ENCODE measurements around the gene KRT34.
A peak's percentile ranks its signal among the peaks of the same experiment; 100 is the strongest.
"Not testable (repeated sequence)": the region's sequence is repeated elsewhere in the genome, so short reads cannot be mapped to it uniquely, and the experiment has no call there.

KRT34 gene

DNA sequence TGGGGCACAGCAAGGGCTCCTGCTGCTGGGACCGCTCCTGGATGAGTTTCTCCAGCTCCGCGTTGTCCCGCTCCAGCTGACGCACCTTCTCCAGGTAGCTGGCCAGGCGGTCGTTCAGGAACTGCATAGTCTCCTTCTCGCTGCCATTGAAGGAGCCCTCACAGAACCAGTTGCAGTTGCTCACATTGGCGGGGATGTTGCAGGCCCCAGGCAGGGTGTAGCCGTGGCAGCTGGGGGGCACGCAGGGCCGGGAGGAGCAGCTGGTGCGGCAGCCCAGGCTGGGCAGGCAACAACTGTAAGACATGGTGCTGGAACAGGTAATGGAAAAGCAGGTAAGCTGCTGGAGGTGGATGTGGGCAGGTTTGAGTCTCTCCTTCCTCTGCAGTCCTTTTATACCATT lies at the start of gene KRT34:
Gene KRT34 (minus strand): TSS at position 364 of the 400 bp plus-strand sequence. CDS start 60 bp downstream, at position 304.
- DNase-seq = not testable (repeated sequence)

DNA sequence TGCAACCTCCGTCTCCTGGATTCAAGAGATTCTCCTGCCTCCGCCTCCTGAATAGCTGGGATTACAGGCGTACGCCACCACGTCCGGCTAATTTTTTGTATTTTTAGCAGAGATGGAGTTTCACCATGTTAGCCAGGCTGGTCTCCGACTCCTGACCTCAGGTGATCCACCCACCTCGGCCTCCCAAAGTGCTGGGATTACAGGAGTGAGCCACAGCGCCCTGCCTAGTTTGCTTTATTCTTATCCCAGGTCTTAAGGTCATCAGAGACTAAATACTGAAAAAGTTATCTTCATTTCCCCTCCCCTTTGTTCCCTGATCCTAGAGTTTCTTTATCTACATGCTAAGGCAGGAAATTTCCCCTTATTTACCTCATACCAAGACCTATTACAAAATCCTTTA lies 48.3 kb upstream of the KRT34 start:
- not testable (repeated sequence) for DNase-seq

GRCh38 chr17:41429667-41430066 lies 47.6 kb upstream of the KRT34 start:
- no peak for DNase-seq

DNA sequence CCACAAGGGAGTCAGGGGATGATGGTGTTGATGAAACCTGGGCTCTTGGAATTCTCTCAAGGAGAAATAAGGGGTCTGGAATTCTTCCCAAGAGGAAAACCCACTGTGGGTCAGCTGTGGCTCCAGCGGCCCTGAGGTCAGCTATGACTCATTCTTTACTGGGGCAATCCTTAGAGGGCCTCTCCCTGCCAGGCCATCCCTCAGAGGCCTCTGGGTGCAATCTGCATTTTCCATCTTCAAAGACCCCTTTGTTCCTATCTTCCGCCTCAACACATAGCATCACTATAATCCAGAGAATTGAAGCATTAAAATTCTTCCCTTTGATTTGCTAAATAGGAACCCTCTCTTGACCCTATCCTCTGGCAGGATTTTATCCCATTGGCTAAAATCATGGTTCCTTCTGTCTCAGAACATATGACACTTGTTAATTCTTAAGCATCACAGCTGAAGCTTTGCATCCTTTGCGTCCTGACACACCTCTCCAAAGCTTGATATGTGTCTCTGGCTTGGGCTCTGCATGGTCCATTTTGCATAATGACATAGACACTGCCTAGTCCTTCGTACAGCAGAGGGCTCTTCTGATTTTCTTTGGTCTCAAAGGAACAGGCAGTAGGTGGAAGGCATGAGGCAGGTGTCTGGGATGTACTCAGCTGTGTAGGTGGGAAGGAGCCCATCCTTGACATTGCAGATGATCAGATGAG lies 46.6 kb upstream of the KRT34 start:
- DNase-seq = no peak

- DNase-seq = no peak
Observed at GRCh38 chr17:41424111-41424635, 42.1 kb upstream of the KRT34 start, which contains the start of gene KRT37. Gene KRT37, minus strand, starts transcription at chr17:41424585. Its CDS starts 62 bp downstream, at chr17:41424523.

GRCh38 chr17:41422586-41422985 lies 40.5 kb upstream of the KRT34 start:
- DNase-seq = not testable (repeated sequence)

- DNase-seq = no peak
Observed at GRCh38 chr17:41421617-41422016, 39.5 kb upstream of the KRT34 start.

GRCh38 chr17:41421116-41421515 lies 39.0 kb upstream of the KRT34 start:
- no peak for DNase-seq

GRCh38 chr17:41420134-41420533 lies 38.0 kb upstream of the KRT34 start:
- no peak for DNase-seq

GRCh38 chr17:41419716-41420115 lies 37.6 kb upstream of the KRT34 start:
- no peak for DNase-seq

- DNase-seq = no peak
Observed at GRCh38 chr17:41418116-41418860, 36.2 kb upstream of the KRT34 start.

DNA sequence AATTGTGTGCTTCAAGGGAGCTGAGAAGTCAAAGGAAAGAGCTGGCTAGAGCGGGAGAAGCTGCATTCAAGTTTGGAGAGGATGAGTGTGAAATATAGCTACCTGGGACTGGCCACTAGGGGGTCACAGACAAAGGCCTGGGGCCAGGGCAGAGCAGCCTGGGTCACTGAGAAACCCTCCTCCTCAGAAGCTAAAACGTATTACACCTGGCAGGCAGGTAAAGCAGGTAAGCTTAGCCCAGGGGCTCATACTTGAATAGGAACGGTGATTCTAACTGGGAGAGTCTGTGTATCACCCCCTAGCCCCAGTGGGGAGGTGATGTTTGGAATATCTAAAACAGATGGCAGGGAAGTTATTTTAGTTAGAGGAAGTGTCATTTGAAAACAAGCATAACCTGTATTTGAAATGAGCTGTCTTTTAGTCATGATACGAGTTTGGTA lies 35.5 kb upstream of the KRT34 start:
- no peak for DNase-seq

- DNase-seq = no peak
Observed at GRCh38 chr17:41417127-41417526, 35.0 kb upstream of the KRT34 start.

GRCh38 chr17:41416479-41416878 lies 34.4 kb upstream of the KRT34 start:
- no peak for DNase-seq

- no peak for DNase-seq
Observed at GRCh38 chr17:41415833-41416335, 33.8 kb upstream of the KRT34 start.

- DNase-seq = no peak
Observed at GRCh38 chr17:41415411-41415810, 33.3 kb upstream of the KRT34 start.

GRCh38 chr17:41413982-41414381 lies 31.9 kb upstream of the KRT34 start:
- no peak for DNase-seq

DNA sequence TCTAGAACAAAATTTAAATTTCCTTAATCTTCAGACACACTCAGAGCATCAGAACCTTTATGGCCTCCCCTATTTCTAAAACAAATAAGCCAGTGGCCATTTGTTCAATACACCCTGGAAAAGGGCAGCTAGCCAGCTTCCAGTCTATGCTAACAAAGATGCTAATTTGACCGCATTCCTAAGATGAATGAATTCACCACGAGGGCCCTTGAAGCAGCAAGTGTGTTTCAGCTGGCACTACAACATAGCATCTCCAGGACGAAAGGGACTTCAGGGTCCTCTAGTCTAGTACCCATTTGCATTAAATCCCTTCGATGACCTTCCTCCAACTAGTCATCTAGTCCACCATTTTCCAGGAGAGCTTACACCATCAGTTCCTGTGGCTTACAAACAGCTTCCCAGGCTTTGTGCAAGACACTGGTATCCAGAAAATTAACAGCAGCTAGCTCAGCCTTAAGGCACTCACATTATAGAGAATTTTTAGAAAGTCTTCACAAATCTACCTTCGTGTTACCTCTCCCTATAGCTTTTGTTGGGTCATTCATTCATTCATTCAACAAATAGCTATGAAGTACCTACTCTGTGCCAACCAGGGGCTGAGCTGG lies 31.3 kb upstream of the KRT34 start:
- DNase-seq = no peak

GRCh38 chr17:41411072-41411840 lies 29.1 kb upstream of the KRT34 start:
- DNase-seq = no peak

DNA sequence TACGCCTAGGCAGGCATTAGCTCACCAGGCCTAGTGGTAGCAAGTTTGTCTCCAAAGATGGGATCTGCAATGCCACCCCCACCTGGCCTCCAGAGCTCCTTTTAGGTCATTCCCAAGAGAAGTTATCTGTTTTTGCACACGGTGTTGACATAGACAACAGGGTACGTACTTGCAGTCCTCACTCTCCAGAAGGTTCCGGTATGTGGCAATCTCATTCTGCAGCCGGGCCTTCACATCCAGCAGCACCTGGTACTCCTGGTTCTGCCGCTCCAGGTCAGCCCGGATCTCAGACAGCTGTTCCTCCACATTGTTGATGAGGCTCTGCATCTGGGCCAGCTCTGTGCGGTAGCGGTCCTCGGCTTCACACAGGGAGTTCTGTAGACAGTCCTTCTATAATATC lies 25.1 kb upstream of the KRT34 start:
- no peak for DNase-seq

DNA sequence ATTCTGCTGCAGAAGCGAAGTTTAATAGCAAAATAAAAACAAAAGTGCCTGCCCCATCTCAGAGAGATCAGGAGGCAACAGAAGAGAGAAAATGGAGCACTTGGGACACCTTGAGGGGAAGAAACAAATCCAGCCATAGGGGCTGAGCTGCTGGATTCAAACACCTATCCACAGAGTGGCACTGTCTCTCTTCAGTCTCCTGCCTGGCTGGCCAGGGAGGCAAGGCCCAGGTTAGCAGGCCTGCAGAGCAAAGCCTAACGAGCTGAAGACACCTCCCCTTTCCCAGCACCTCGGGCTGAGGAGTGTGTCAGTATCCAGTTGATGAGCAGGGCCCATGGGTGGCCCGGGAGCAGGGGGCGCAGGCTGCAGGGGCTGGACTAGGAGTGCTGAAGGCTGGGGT lies 24.1 kb upstream of the KRT34 start:
- no peak for DNase-seq

DNA sequence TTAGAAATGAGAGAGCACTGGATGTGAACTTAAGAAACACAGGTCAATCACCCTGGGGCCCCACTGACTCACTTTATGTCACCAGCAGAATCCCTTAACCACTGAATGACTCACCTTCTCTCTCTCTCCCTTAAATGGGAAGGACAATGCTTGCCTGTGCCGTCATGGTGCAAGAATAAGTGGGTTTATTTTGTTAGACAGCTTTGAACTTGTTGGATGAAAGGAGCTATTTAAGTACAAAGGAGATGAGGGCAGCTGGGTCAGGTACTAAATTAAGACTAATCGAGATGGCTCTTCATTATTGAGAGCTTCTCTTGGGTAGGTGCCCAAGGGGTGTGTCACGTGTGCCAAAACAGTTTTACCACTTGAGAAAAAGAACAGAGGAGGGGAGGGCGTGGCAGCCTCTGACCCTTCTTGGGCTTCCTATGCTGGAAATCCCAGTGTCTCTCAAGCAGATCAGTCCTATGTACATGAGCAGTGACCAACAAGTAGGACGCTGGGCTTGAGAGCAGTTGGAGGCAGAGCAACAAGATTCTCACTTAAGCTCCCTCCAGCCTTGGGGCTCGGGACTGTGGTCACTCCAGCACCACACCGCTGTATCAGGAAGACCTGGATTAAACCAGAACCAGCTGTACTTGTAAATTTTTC lies 22.0 kb upstream of the KRT34 start:
- peak; percentile 59 to 67 for DNase-seq

All from activated T-cell treated with anti-CD3 and anti-CD28 coated beads, Interleukin-2, amount 50 U/mL, for 48 hours (primary cell).